MM.1S (cell line): Measurements from ENCODE around the gene PCED1B.

Experiments
- DNase-seq: peaks from one replicate; pipeline ENCODE4 v3.0.0-alpha.2; 2015
- H2AFZ ChIP-seq: fragments of 300-600 bp; sonication (generic); 2 replicates; pipeline ENCODE4 v1.6.0; 2016; ENCODE audit warnings: antibody characterized with exemption, low read length
- H3F3A ChIP-seq: fragments of 300-600 bp; sonication (generic); 2 replicates; pipeline ENCODE4 v1.6.1; 2016; ENCODE audit warnings: mild to moderate bottlenecking, antibody characterized with exemption, low read length, moderate library complexity, mixed read lengths; ENCODE audit not compliant: insufficient read depth
- H3K27ac ChIP-seq: fragments of 300-600 bp; sonication (generic); 2 replicates; pipeline ENCODE4 v1.5.1; 2016; ENCODE audit warnings: mild to moderate bottlenecking, low read length
- H3K27me3 ChIP-seq: fragments of 300-600 bp; sonication (generic); replicated peaks from 2 replicates; pipeline ENCODE4 v1.6.0; 2016; ENCODE audit warnings: low read length; ENCODE audit not compliant: insufficient read depth
- H3K36me3 ChIP-seq: fragments of 300-600 bp; sonication (generic); replicated peaks from 2 replicates; pipeline ENCODE4 v1.6.1; 2016; ENCODE audit warnings: mild to moderate bottlenecking, low read length, mixed read lengths; ENCODE audit not compliant: insufficient read depth
- H3K4me1 ChIP-seq: fragments of 300-600 bp; sonication (generic); 2 replicates; pipeline ENCODE4 v1.6.1; 2016; ENCODE audit warnings: low read length, mixed read lengths
- H3K4me2 ChIP-seq: fragments of 300-600 bp; sonication (generic); 2 replicates; pipeline ENCODE4 v1.6.0; 2016; ENCODE audit warnings: low read depth, low read length
- H3K4me3 ChIP-seq: fragments of 300-600 bp; sonication (generic); 2 replicates; pipeline ENCODE4 v1.5.1; 2016; ENCODE audit warnings: low read length, mixed read lengths
- H3K79me2 ChIP-seq: fragments of 300-600 bp; sonication (generic); 2 replicates; pipeline ENCODE4 v1.6.1; 2016; ENCODE audit warnings: mixed run types, low read length, mixed read lengths
- H3K9ac ChIP-seq: fragments of 300-600 bp; sonication (generic); 2 replicates; pipeline ENCODE4 v1.6.1; 2016; ENCODE audit warnings: low read length, mixed read lengths
- H3K9me2 ChIP-seq: fragments of 300-600 bp; sonication (generic); replicated peaks from 2 replicates; pipeline ENCODE4 v1.6.1; 2016; ENCODE audit warnings: mild to moderate bottlenecking, low read length, mixed read lengths; ENCODE audit not compliant: insufficient read depth
- H3K9me3 ChIP-seq: fragments of 300-600 bp; sonication (generic); replicated peaks from 2 replicates; pipeline ENCODE4 v1.6.1; 2016; ENCODE audit warnings: mild to moderate bottlenecking, low read length, mixed read lengths; ENCODE audit not compliant: insufficient read depth
- H4K20me1 ChIP-seq: fragments of 300-600 bp; sonication (generic); 2 replicates; pipeline ENCODE4 v1.6.1; 2016; ENCODE audit warnings: mild to moderate bottlenecking, low read length, moderate library complexity, mixed read lengths; ENCODE audit not compliant: insufficient read depth
- EZH2 ChIP-seq: fragments of 300-600 bp; sonication (generic); optimal IDR thresholded peaks from 2 replicates; pipeline ENCODE3; 2017; ENCODE audit warnings: low read depth, mild to moderate bottlenecking, antibody characterized with exemption, low read length, mixed read lengths
- EZH2phosphoT487 ChIP-seq: fragments of 300-600 bp; sonication (generic); IDR thresholded peaks from 2 replicates; pipeline ENCODE4 v1.6.1; 2018; ENCODE audit warnings: antibody characterized with exemption, low read length
- TF ChIP-seq, protein P1 (sequence below): fragments of 300-600 bp; sonication (generic); IDR thresholded peaks from 2 replicates; pipeline ENCODE4 v1.5.1; 2016; ENCODE audit warnings: antibody characterized with exemption, low read length, mixed read lengths

PCED1B gene

DNA sequence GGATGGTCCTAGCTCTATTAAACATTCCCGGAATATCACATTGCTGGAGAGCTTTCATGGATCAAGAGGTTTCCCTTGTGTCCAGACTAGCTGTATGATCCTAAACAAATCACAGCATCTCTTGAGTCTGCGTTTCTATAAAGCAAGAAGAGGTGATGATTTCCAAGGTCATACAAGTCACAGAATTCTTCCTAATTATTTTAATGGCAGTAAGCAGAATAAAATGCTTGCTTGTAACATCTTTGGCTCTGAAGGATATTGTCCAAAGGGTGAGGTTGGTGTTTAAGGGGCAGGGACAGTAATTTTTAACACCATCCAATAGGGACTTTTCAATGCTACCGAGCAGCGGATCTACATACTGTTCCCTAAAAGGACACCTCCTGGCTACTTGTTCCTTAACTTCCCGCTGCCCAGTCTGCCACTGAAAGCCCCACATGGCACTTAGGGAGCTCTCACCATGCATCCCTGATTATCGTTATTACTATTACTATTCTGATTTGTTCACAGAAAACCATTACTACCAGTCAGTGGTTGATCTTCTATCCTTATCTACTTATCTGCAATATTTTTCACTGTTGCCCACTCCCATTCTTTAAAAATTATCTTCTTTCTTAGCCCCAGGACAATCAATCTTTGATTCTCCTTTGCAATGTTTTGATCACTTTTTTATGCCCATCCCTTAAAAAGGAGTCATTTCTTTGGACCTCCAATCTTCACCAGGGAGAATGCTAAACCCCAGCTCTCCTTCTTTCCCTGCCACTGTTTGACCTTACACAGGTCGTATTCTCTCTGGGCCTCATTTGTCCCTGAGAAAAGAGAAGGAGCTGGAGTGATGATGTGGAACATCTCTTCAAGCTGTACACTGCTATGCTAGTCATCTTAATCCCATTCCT lies 4.0 kb upstream of the PCED1B start:
- DNase-seq = no peak
- Histone ChIP-seq H4K20me1 (no peaks in the 10 kb centered on the region), H3K36me3 (no peaks in the 10 kb centered on the region), H3F3A (no peaks in the 10 kb centered on the region), H3K9me3 (no peaks in the 10 kb centered on the region), H3K79me2 (no peaks in the 10 kb centered on the region), H3K9me2 (no peaks in the 10 kb centered on the region), H3K27me3 (no peaks in the 10 kb centered on the region; the same call in 1 of the 2 replicates), H3K27ac (no peak overlapping the region), H2AFZ (no peak overlapping the region), H3K4me2 (no peak overlapping the region), H3K4me3 (no peak overlapping the region), H3K9ac (no peak overlapping the region), H3K4me1 (no peaks in the 10 kb centered on the region)
- TF ChIP-seq, protein P1, sequence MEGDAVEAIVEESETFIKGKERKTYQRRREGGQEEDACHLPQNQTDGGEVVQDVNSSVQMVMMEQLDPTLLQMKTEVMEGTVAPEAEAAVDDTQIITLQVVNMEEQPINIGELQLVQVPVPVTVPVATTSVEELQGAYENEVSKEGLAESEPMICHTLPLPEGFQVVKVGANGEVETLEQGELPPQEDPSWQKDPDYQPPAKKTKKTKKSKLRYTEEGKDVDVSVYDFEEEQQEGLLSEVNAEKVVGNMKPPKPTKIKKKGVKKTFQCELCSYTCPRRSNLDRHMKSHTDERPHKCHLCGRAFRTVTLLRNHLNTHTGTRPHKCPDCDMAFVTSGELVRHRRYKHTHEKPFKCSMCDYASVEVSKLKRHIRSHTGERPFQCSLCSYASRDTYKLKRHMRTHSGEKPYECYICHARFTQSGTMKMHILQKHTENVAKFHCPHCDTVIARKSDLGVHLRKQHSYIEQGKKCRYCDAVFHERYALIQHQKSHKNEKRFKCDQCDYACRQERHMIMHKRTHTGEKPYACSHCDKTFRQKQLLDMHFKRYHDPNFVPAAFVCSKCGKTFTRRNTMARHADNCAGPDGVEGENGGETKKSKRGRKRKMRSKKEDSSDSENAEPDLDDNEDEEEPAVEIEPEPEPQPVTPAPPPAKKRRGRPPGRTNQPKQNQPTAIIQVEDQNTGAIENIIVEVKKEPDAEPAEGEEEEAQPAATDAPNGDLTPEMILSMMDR = no peak
- TF ChIP-seq EZH2phosphoT487 (no peak), EZH2 (no peak)

GRCh38 chr12:47077206-47078085 lies 2.0 kb upstream of the PCED1B start:
- H3K27ac ChIP-seq = no peak overlapping the region
- TF ChIP-seq, protein P1 = no peak
- TF ChIP-seq EZH2 (no peak), EZH2phosphoT487 (no peak)
- no peaks in the 10 kb centered on the region for H3F3A ChIP-seq
- H3K4me1 ChIP-seq = no peaks in the 10 kb centered on the region
- no peaks in the 10 kb centered on the region for H3K9me3 ChIP-seq
- no peaks in the 10 kb centered on the region for H3K36me3 ChIP-seq
- H3K4me2 ChIP-seq = no peak overlapping the region
- H2AFZ ChIP-seq = no peak overlapping the region
- DNase-seq = no peak
- H3K9ac ChIP-seq = no peak overlapping the region
- no peaks in the 10 kb centered on the region for H3K79me2 ChIP-seq
- H3K27me3 ChIP-seq = no peaks in the 10 kb centered on the region; the same call in 1 of the 2 replicates
- H3K4me3 ChIP-seq = no peak overlapping the region
- no peaks in the 10 kb centered on the region for H4K20me1 ChIP-seq
- no peaks in the 10 kb centered on the region for H3K9me2 ChIP-seq

DNA sequence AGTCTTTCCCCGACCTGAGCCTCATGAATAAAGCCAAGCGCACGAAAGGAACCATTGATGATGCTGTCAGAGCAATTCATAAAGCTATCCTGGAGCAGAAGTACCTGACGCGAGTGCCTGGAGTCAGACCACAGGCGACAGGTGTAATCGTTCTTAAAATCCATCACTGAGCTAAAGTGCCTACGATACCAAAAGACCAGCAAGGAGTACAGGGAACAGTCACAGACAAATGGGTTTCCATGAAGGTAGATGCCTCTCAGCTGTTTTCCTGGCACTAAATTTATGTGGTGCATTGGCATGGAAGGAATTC lies 1.4 kb upstream of the PCED1B start:
- no peak overlapping the region for H3K27ac ChIP-seq
- no peak overlapping the region for H3K4me2 ChIP-seq
- H3F3A ChIP-seq = no peaks in the 10 kb centered on the region
- H3K9me2 ChIP-seq = no peaks in the 10 kb centered on the region
- H3K9me3 ChIP-seq = no peaks in the 10 kb centered on the region
- TF ChIP-seq EZH2phosphoT487 (no peak), EZH2 (no peak)
- TF ChIP-seq, protein P1 = no peak
- no peaks in the 10 kb centered on the region for H3K79me2 ChIP-seq
- no peak overlapping the region for H2AFZ ChIP-seq
- H3K27me3 ChIP-seq = no peaks in the 10 kb centered on the region; the same call in 1 of the 2 replicates
- no peaks in the 10 kb centered on the region for H4K20me1 ChIP-seq
- H3K9ac ChIP-seq = no peak overlapping the region
- DNase-seq = no peak
- H3K4me3 ChIP-seq = no peak overlapping the region
- no peaks in the 10 kb centered on the region for H3K4me1 ChIP-seq
- H3K36me3 ChIP-seq = no peaks in the 10 kb centered on the region
